Thyroid gland (tissue), 4 donors: ENCODE data around the gene STOX2. TPM values are rescaled to one million over a fixed set of nuclear protein-coding genes. Genes with fewer than 3 reads are reported as not detected.
"Not testable (repeated sequence)": the region's sequence is repeated elsewhere in the genome, so short reads cannot be mapped to it uniquely, and the experiment has no call there.

Experiments
- DNase-seq, 2 donors: peaks; one replicate each; pipeline ENCODE4 v3.0.0-alpha.2; 2019
- H3K27ac ChIP-seq, 3 donors: fragments of 200-600 bp; sonication (generic); 1 replicate in 2 of 3; 2 replicates in 1 of 3; pipeline ENCODE4 v1.5.1; 2016 to 2019; ENCODE audit warnings: mild to moderate bottlenecking in 1 of 3, moderate library complexity in 1 of 3
- H3K27me3 ChIP-seq: fragments of 200-600 bp; sonication (generic); one replicate; pipeline ENCODE4 v1.5.1; 2019
- H3K36me3 ChIP-seq, 2 donors: fragments of 200-600 bp; sonication (generic); one replicate each; pipeline ENCODE4 v1.5.1; 2016 to 2019
- H3K4me1 ChIP-seq, 2 donors: fragments of 200-600 bp; sonication (generic); one replicate each; pipeline ENCODE4 v1.5.1; 2017 to 2019
- H3K4me3 ChIP-seq, 3 donors: fragments of 200-600 bp; sonication (generic); replicated peaks in 1 of 3; 1 replicate in 2 of 3; 2 replicates in 1 of 3; pipeline ENCODE4 v1.5.1; 2016; ENCODE audit warnings: mild to moderate bottlenecking in 1 of 3
- H3K9me3 ChIP-seq: fragments of 200-600 bp; sonication (generic); one replicate; pipeline ENCODE4 v1.5.1; 2017
- POLR2A ChIP-seq, 2 donors: fragments of 450-650 bp; IDR thresholded peaks; one replicate each; pipeline ENCODE4 v1.6.1; 2017; ENCODE audit warnings: antibody characterized with exemption in 2 of 2, mild to moderate bottlenecking in 2 of 2, moderate library complexity in 1 of 2
- WGBS, 2 donors: methylation state at CpG; one replicate each; pipeline ENCODE4 v1.1.5; 2017; 5-methylcytosine and 5-hydroxymethylcytosine counted together
- intact Hi-C: fragments of 100-400 bp; cut with DNase I; formaldehyde crosslinking; loops from one replicate; pipeline ENCODE4 v1.15.1; 2023
- total RNA-seq, 4 donors: library from RNA; depleted of rRNA; stranded (reverse); fragments of >200 nt; gene quantifications; one replicate each; pipeline ENCODE4 v1.2.3, GENCODE V29; 2016
- TF ChIP-seq, protein P1 (sequence below), 6 experiments: fragments of 200-600 bp in 3 of 6; fragments of 450-650 bp in 3 of 6; sonication (generic) in 3 of 6; IDR thresholded peaks; one replicate each; pipeline ENCODE4 v1.5.1; 2016 to 2019; ENCODE audit warnings: antibody characterized with exemption in 6 of 6, mild to moderate bottlenecking in 2 of 6, inconsistent platforms in 1 of 6, moderate library complexity in 1 of 6

The STOX2 gene
- total RNA-seq, 4 donors from 2014 or later: 27.3 to 57.7 (median 43.3) TPM

DNA sequence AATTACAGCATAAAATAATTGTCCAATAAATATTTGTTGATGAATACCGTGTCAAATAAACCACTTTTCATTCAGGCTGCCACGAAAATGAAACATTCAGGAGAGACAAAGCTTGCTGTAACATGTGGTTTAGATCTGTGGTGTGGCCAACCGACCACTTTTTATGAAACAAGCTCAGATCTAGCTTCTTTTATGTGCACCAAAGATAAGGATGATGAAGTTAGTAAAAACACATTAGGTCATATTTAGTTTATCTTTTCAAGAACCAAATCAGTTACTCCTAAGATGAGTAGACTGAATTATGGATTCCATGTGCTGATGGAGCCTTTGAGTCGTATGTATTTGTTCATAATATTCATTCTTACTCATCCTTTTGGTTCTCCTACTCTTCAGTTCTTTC lies 35.8 kb downstream of the STOX2 start:
- no peaks in the 10 kb centered on the region for H3K36me3 ChIP-seq
- intact Hi-C loops: no loop called here
- no peak for DNase-seq
- no peak overlapping the region for H3K4me3 ChIP-seq
- TF ChIP-seq POLR2A (IDR thresholded peaks at IDR 0.05): no peak
- TF ChIP-seq, protein P1, sequence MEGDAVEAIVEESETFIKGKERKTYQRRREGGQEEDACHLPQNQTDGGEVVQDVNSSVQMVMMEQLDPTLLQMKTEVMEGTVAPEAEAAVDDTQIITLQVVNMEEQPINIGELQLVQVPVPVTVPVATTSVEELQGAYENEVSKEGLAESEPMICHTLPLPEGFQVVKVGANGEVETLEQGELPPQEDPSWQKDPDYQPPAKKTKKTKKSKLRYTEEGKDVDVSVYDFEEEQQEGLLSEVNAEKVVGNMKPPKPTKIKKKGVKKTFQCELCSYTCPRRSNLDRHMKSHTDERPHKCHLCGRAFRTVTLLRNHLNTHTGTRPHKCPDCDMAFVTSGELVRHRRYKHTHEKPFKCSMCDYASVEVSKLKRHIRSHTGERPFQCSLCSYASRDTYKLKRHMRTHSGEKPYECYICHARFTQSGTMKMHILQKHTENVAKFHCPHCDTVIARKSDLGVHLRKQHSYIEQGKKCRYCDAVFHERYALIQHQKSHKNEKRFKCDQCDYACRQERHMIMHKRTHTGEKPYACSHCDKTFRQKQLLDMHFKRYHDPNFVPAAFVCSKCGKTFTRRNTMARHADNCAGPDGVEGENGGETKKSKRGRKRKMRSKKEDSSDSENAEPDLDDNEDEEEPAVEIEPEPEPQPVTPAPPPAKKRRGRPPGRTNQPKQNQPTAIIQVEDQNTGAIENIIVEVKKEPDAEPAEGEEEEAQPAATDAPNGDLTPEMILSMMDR (IDR thresholded peaks at IDR 0.05): no peak
- H3K4me1 ChIP-seq: no peaks in the 10 kb centered on the region
- 63 to 64% methylated on average over 4 of the region's 4 CpGs for WGBS, 2 donors
- H3K9me3 ChIP-seq: no peaks in the 10 kb centered on the region
- H3K27me3 ChIP-seq: no peaks in the 10 kb centered on the region
- no peak overlapping the region for H3K27ac ChIP-seq

- no peaks in the 10 kb centered on the region for H3K27me3 ChIP-seq
- TF ChIP-seq, protein P1 (IDR thresholded peaks at IDR 0.05): no peak
- no peak for TF ChIP-seq POLR2A (IDR thresholded peaks at IDR 0.05)
- DNase-seq: no peak
- H3K4me3 ChIP-seq: no peak overlapping the region
- no peak overlapping the region for H3K27ac ChIP-seq
- H3K9me3 ChIP-seq: no peaks in the 10 kb centered on the region
- intact Hi-C loops: no loop called here
- H3K36me3 ChIP-seq: no peaks in the 10 kb centered on the region
- no peaks in the 10 kb centered on the region for H3K4me1 ChIP-seq
Measured at GRCh38 chr4:183941964-183942363, 36.9 kb downstream of the STOX2 start.

GRCh38 chr4:183945741-183946140 lies 40.6 kb downstream of the STOX2 start:
- Histone ChIP-seq H3K27ac (no peak overlapping the region), H3K4me3 (no peak overlapping the region), H3K36me3 (no peaks in the 10 kb centered on the region), H3K4me1 (no peaks in the 10 kb centered on the region), H3K27me3 (no peaks in the 10 kb centered on the region), H3K9me3 (no peaks in the 10 kb centered on the region)
- no peak for DNase-seq
- intact Hi-C loops: no loop called here
- TF ChIP-seq, protein P1 (IDR thresholded peaks at IDR 0.05): no peak
- no peak for TF ChIP-seq POLR2A (IDR thresholded peaks at IDR 0.05)
- WGBS, 2 donors: 87% methylated on average over 8 of the region's 8 CpGs

DNA sequence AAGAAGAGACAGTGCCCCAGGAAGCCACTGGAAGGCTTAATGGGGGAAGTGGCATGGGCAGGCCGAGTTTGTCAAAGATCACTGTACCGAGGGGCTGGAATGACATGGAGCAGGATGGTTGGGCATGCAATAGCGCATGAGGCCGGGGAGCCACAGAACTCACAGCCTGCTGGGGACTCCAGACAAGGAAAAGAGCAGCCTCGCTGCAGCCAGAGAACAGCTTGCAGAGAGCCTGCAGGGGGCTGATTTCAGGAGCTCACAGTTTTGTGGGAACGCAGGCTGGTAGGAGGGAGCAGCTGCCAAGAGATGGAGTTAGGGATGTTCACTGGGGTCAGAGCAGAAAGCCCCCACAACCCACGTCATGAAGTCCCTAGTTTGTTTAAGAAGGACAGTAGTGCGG lies 45.4 kb downstream of the STOX2 start:
- WGBS, 2 donors: 90 to 95% methylated on average over 8 of the region's 8 CpGs
- intact Hi-C loops: no loop called here
- Histone ChIP-seq H3K36me3 (no peaks in the 10 kb centered on the region), H3K4me3 (no peak overlapping the region), H3K9me3 (no peaks in the 10 kb centered on the region), H3K27ac (no peak overlapping the region), H3K4me1 (no peaks in the 10 kb centered on the region), H3K27me3 (no peaks in the 10 kb centered on the region)
- TF ChIP-seq, protein P1 (IDR thresholded peaks at IDR 0.05): no peak
- no peak for TF ChIP-seq POLR2A (IDR thresholded peaks at IDR 0.05)
- no peak for DNase-seq

DNA sequence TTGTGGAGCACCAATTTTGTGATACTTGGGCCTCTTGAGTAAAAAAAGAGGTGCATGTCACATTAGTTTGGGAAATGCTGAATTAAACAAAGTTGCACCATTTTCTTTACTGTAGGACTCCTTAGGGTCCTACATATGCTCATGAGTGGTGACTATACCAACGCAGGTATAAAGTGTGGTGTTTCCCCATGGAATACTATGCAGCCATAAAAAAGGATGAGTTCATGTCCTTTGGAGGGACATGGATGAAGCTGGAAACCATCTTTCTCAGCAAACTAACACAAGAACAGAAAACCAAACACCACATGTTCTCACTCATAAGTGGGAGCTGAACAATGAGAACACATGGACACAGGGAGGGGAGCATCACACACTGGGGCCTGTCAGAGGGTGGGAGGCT lies 47.5 kb downstream of the STOX2 start:
- H3K9me3 ChIP-seq, H3K36me3 ChIP-seq, H3K27me3 ChIP-seq, intact Hi-C loops, DNase-seq, H3K27ac ChIP-seq, H3K4me3 ChIP-seq, H3K4me1 ChIP-seq: not testable (repeated sequence)
- 95 to 100% methylated on average over 1 of the region's 1 CpG for WGBS, 2 donors
